ENCODE data around the gene FTSJ3.

FTSJ3 gene

GRCh38 chr17:63772801-63773271, 54.6 kb downstream of the FTSJ3 start:
- TF ChIP-seq YY1 (IDR thresholded peaks at IDR 0.05; ENCODE audit: low read depth) (no peak), TCF12 (IDR thresholded peaks at IDR 0.05; ENCODE audit: low read depth) (peak; percentile 4; the same call in 1 of the 2 replicates)
